Right lobe of liver (tissue), 6 donors: ENCODE results near the gene FLII. TPM values are rescaled to one million over a fixed set of nuclear protein-coding genes. Genes with fewer than 3 reads are reported as not detected.

Experiments
- ATAC-seq, 4 donors: fragments of 200-7000 bp; cut with Tn5 transposase; one replicate each; pipeline ENCODE4 v1.9.1; 2020; ENCODE audit warnings: mild to moderate bottlenecking in 4 of 4, moderate library complexity in 4 of 4
- DNase-seq, 3 donors: peaks; one replicate each; pipeline ENCODE4 v3.0.0-alpha.2; 2020
- H3K27ac ChIP-seq, 3 donors: fragments of 200-600 bp; one replicate each; pipeline ENCODE4 v1.8.0; 2022
- H3K27me3 ChIP-seq, 2 donors: fragments of 200-600 bp; one replicate each; pipeline ENCODE4 v1.8.0; 2022
- H3K36me3 ChIP-seq, 4 donors: fragments of 200-600 bp; sonication (generic) in 1 of 4; one replicate each; pipeline versions ENCODE4 v1.5.1 to v1.8.0; 2017 to 2022; ENCODE audit warnings: control low read depth in 1 of 4
- H3K4me1 ChIP-seq, 4 donors: fragments of 200-600 bp; sonication (generic) in 1 of 4; one replicate each; pipeline versions ENCODE4 v1.5.1 to v1.8.0; 2017 to 2022; ENCODE audit warnings: control low read depth in 1 of 4
- H3K4me3 ChIP-seq, 3 donors: fragments of 200-600 bp; one replicate each; pipeline ENCODE4 v1.8.0; 2022
- H3K9me3 ChIP-seq, 4 donors: fragments of 200-600 bp; sonication (generic) in 1 of 4; one replicate each; pipeline versions ENCODE4 v1.5.1 to v1.8.0; 2017 to 2022; ENCODE audit warnings: control low read depth in 1 of 4
- CTCF ChIP-seq, 4 donors: fragments of 200-600 bp in 3 of 4; fragments of 450-650 bp in 1 of 4; IDR thresholded peaks; one replicate each; pipeline versions ENCODE4 v1.5.1 to v1.8.0; 2016 to 2022; ENCODE audit warnings: antibody characterized with exemption in 4 of 4, mild to moderate bottlenecking in 2 of 4
- POLR2A ChIP-seq: fragments of 450-650 bp; IDR thresholded peaks from one replicate; pipeline ENCODE4 v1.6.1; 2017; ENCODE audit warnings: antibody characterized with exemption, mild to moderate bottlenecking
- WGBS: methylation state at CpG from one replicate; pipeline ENCODE4 v1.1.6; 2018; ENCODE audit warnings: low coverage, low lambda C conversion rate; ENCODE audit not compliant: insufficient coverage; ENCODE audit errors: missing lambda C conversion rate; 5-methylcytosine and 5-hydroxymethylcytosine counted together
- intact Hi-C, 2 donors: fragments of 100-400 bp; cut with DNase I; formaldehyde crosslinking; loops; one replicate each; pipeline versions ENCODE4 v1.11.2 to v1.14.1; 2022
- total RNA-seq, 6 experiments: library from RNA; depleted of rRNA in 2 of 6; stranded (reverse); fragments of >200 nt in 2 of 6; fragmentation: NEBNext Ultra II Directional in 3 of 6; extraction: Animal tissue kit (Norgen Biotek cat#: 25700) in 3 of 6; gene quantifications; one replicate each; pipeline versions ENCODE4 v1.1.0 to v1.2.4, GENCODE V29; 2016 to 2023
- donor health status: DM: no; HTN: yes; CAD: no.
- donor health status: DM: no; HTN: no; CAD: no.
- donor health status: DM: no; HTN: no; CAD: no.
- donor health status: DM: no; HTN: yes; CAD: no.
- donor health status: DM: no; HTN: yes; CAD: no.

Gene FLII
- total RNA-seq, 6 experiments from 2014 or later: 89.0 to 171 (median 116) TPM

GRCh38 chr17:18277076-18277475 lies 18.5 kb upstream of the FLII start:
- TF ChIP-seq CTCF (IDR thresholded peaks at IDR 0.05) (no peak), POLR2A (no peak)
- H3K9me3 ChIP-seq: no peaks in the 10 kb centered on the region
- H3K27me3 ChIP-seq: no peaks in the 10 kb centered on the region
- H3K36me3 ChIP-seq: peaks cover 0 to 55% (median 30%) of the 10 kb centered on the region in 4 donors
- intact Hi-C loops: no loop called here
- WGBS: no CpG with 5 or more reads among the region's 1 CpG
- no peaks in the 10 kb centered on the region for H3K4me1 ChIP-seq
- no peak for DNase-seq
- ATAC-seq: no peak
- no peak overlapping the region for H3K27ac ChIP-seq
- H3K4me3 ChIP-seq: no peak overlapping the region

GRCh38 chr17:18270046-18270931 lies 11.8 kb upstream of the FLII start:
- no peak overlapping the region for H3K27ac ChIP-seq
- intact Hi-C loops: no loop called here
- ATAC-seq: peak in 1 of 4 donors; percentile 9
- TF ChIP-seq CTCF (IDR thresholded peaks at IDR 0.05) (no peak), POLR2A (no peak)
- DNase-seq: no peak
- H3K4me1 ChIP-seq: no peaks in the 10 kb centered on the region
- no peak overlapping the region for H3K4me3 ChIP-seq
- peaks cover 0 to 10% (median 4%) of the 10 kb centered on the region in 4 donors for H3K36me3 ChIP-seq
- 90% methylated on average over 9 of the region's 14 CpGs for WGBS
- no peaks in the 10 kb centered on the region for H3K27me3 ChIP-seq
- H3K9me3 ChIP-seq: no peaks in the 10 kb centered on the region

- TF ChIP-seq CTCF (IDR thresholded peaks at IDR 0.05): no peak
- TF ChIP-seq POLR2A: no peak
- DNase-seq: no peak
- peak in 1 of 4 donors; percentile 13 for ATAC-seq
- Histone ChIP-seq H3K27me3 (no peaks in the 10 kb centered on the region), H3K27ac (no peak overlapping the region), H3K4me3 (no peak overlapping the region), H3K36me3 (peaks cover 0 to 26% (median under 1%) of the 10 kb centered on the region in 4 donors), H3K4me1 (no peaks in the 10 kb centered on the region), H3K9me3 (no peaks in the 10 kb centered on the region)
- intact Hi-C loops: no loop called here
- 57% methylated on average over 9 of the region's 14 CpGs for WGBS
Observed at GRCh38 chr17:18267927-18268711, 9.6 kb upstream of the FLII start.

DNA sequence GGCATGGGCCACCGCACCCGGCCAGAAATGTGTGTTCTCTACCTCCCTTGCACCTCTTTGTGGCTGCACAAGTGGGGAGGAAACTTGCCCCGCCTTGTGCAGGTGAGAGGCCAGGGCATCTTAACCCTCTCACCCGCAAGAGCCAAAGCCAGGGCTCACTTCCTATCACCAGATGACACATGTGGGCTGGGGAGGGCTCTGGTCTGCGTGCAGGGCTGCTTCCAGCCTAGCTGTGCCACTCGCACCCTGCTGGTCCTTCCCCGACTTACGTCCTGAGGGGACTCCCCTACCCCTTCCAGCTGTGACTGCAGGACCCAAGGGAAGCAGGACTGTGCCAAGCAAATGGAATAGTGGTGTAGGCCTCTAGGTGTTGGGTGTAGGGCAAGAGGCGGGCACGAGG lies 8.8 kb upstream of the FLII start:
- Histone ChIP-seq H3K4me3 (no peak overlapping the region), H3K27ac (no peak overlapping the region), H3K27me3 (no peaks in the 10 kb centered on the region), H3K4me1 (no peaks in the 10 kb centered on the region), H3K9me3 (no peaks in the 10 kb centered on the region), H3K36me3 (peaks cover 0 to 29% (median under 1%) of the 10 kb centered on the region in 4 donors)
- TF ChIP-seq POLR2A (no peak), CTCF (IDR thresholded peaks at IDR 0.05) (no peak)
- intact Hi-C loops: no loop called here
- DNase-seq (no peak), ATAC-seq (no peak)
- WGBS: 100% methylated on average over 2 of the region's 10 CpGs
